Colonic mucosa (tissue), 4 donors: ENCODE measurements around the gene ELMO1. TPM values are rescaled to one million over a fixed set of nuclear protein-coding genes. Genes with fewer than 3 reads are reported as not detected.

Experiments
- DNase-seq: peaks from one replicate; pipeline ENCODE4 v3.0.0-alpha.2; 2020
- H3K27ac ChIP-seq: fragments of 200-600 bp; one replicate; pipeline ENCODE4 v1.8.0; 2021
- H3K27me3 ChIP-seq: fragments of 200-600 bp; one replicate; pipeline ENCODE4 v1.8.0; 2021
- H3K36me3 ChIP-seq: fragments of 200-600 bp; one replicate; pipeline ENCODE4 v1.8.0; 2021
- H3K4me1 ChIP-seq: fragments of 200-600 bp; one replicate; pipeline ENCODE4 v1.8.0; 2021; ENCODE audit warnings: mild to moderate bottlenecking
- H3K4me3 ChIP-seq: fragments of 200-600 bp; one replicate; pipeline ENCODE4 v1.8.0; 2021
- H3K9ac ChIP-seq, 2 donors: one replicate each; pipeline ENCODE4 v1.7.0; 2013; ENCODE audit warnings: control low read depth in 2 of 2, low read depth in 2 of 2, low read length in 2 of 2
- H3K9me3 ChIP-seq: fragments of 200-600 bp; one replicate; pipeline ENCODE4 v1.8.0; 2021
- intact Hi-C: fragments of 100-400 bp; cut with DNase I; formaldehyde crosslinking; loops from one replicate; pipeline ENCODE4 v1.14.1; 2022
- total RNA-seq, 2 donors: library from RNA; stranded (reverse); fragmentation: NEBNext Ultra II Directional in 1 of 2; extraction: Animal tissue kit (Norgen Biotek cat#: 25700) in 1 of 2; gene quantifications; one replicate each; pipeline ENCODE4 v1.2.1, GENCODE V29; 2021
- TF ChIP-seq, protein P1 (sequence below): fragments of 200-600 bp; IDR thresholded peaks from one replicate; pipeline ENCODE4 v1.8.0; 2022; ENCODE audit warnings: antibody characterized with exemption, mild to moderate bottlenecking
- donor health status: healthy.
- donor health status: DM: no; HTN: no; CAD: no.
- donor health status: DM: no; HTN: no; CAD: no.

Gene ELMO1
- total RNA-seq, 2 donors from 2014 or later, result 4.2 to 4.7 TPM

DNA sequence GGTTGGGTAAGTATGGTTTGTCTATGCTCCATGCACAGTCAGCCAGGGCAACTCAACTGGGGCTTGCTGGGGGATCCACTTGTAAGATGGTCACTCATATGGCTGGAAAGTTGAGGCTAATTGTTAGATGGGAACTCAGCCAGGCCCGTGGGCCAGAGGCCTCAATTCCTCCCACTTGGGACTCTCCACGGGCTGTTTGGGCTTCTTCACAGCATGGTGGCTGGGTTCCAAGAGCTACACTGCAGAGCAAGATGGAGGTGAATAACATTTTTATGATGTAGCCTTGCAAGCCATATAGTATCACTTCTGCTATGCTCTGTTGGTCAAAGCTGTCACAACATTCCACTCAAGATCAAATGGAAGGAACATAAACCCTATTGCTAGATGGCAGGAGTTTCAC lies 39.2 kb downstream of the ELMO1 start:
- intact Hi-C loops, result no loop called here

DNA sequence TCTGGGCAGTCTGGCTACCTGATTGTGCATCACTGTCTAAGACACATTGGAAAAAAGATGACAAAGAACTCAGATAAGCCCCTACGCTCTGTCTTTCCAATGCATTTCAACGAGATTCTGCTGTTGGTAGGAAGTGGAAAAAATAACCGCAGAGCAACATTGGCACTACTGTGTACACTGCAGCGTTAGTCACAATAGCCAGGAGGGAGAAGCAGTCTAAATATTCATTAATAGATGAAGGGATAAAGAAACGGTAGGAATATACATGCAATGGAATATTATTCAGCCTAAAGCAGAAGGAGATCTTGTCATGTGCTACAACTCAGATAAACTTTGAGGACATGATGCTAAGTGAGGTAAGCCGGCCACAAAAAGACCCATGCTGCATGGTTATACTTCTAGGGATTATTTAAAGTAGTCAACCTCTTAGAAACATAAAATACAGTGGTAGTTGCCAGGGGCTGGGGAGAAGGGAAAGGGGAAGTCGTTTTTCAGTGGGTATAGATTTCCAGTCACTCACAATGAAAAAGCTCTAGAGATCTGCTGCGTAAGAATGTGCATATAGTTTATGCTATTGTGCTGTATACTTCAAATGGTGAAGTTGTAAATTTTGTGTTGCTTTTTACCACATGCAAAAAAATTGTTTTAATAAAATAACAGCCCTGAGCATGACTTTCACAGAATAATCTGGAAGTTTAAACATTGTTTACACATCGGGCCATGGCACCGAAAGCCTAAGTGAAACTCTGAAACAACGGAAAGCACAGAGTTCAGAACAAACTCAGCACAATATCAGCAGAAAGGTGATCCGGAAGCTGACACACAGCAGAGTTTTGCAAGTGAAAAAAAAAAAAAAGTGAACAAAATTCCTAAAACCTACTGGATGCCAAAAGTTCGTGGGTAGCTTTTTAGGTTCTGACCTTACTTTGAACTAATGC lies 40.1 kb downstream of the ELMO1 start:
- no peaks in the 10 kb centered on the region for H3K36me3 ChIP-seq
- DNase-seq, result no peak
- no peak overlapping the region for H3K27ac ChIP-seq
- TF ChIP-seq, protein P1, sequence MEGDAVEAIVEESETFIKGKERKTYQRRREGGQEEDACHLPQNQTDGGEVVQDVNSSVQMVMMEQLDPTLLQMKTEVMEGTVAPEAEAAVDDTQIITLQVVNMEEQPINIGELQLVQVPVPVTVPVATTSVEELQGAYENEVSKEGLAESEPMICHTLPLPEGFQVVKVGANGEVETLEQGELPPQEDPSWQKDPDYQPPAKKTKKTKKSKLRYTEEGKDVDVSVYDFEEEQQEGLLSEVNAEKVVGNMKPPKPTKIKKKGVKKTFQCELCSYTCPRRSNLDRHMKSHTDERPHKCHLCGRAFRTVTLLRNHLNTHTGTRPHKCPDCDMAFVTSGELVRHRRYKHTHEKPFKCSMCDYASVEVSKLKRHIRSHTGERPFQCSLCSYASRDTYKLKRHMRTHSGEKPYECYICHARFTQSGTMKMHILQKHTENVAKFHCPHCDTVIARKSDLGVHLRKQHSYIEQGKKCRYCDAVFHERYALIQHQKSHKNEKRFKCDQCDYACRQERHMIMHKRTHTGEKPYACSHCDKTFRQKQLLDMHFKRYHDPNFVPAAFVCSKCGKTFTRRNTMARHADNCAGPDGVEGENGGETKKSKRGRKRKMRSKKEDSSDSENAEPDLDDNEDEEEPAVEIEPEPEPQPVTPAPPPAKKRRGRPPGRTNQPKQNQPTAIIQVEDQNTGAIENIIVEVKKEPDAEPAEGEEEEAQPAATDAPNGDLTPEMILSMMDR, result no peak
- no peaks in the 10 kb centered on the region for H3K9me3 ChIP-seq
- no peaks in the 10 kb centered on the region for H3K4me1 ChIP-seq
- no peaks in the 10 kb centered on the region for H3K27me3 ChIP-seq
- intact Hi-C loops, result no loop called here
- no peak overlapping the region for H3K9ac ChIP-seq
- H3K4me3 ChIP-seq, result no peak overlapping the region

More for the DNA sequence above, 39.2 kb downstream of the ELMO1 start:
- TF ChIP-seq, protein P1, result no peak
- Histone ChIP-seq H3K27me3 (no peaks in the 10 kb centered on the region), H3K36me3 (no peaks in the 10 kb centered on the region), H3K9ac (no peak overlapping the region), H3K27ac (no peak overlapping the region), H3K9me3 (no peaks in the 10 kb centered on the region), H3K4me1 (no peaks in the 10 kb centered on the region), H3K4me3 (no peak overlapping the region)
- no peak for DNase-seq

DNA sequence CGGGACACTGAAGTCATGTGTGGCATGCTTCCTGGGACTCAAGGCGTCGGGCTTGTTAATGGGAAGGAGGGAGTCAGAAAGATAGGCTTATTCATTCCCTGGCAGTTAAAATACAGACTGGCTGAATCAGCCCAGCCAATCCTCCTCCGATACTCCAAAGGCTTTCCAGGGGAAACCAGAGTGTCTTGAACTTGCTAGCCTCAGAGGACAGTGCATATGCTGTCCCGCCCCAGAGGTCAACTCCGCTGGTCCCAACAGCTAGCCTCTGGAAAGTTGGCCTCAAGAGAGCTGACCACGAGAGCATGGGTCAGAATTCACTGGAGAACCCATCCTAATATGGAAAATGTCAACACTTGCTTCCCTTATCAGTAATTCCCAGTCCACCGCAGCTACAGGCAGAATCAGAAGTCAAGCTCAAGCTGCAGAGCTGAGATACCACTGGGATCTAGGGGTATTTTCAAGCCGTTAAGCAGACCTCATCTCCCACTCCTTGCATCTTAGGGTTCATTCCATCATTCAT lies 43.0 kb downstream of the ELMO1 start:
- DNase-seq, result no peak
- H3K4me3 ChIP-seq, result no peak overlapping the region
- H3K27ac ChIP-seq, result no peak overlapping the region

DNA sequence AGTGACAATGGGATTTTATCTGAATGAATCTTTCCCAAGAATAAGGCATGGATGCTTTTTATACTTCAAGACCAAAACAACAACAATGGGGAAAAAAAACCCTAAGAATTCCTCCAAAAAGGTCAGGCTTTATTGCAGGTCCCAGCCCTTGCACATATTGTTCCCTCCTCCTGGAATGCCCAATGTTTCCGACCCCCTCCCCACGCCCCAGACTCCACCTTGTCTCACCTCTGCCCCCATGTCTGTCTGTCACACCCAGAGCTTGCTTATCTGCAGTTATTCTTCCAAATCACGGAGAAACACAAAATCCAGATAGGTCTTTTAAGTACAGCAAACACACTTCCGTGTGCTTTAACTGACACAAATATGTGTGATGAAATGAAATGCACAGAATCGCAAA lies 43.5 kb downstream of the ELMO1 start:
- H3K27me3 ChIP-seq, result no peaks in the 10 kb centered on the region
- no peaks in the 10 kb centered on the region for H3K9me3 ChIP-seq
- intact Hi-C loops, result no loop called here
- H3K4me3 ChIP-seq, result no peak overlapping the region
- H3K9ac ChIP-seq, result no peak overlapping the region
- H3K4me1 ChIP-seq, result no peaks in the 10 kb centered on the region
- DNase-seq, result no peak
- no peaks in the 10 kb centered on the region for H3K36me3 ChIP-seq
- TF ChIP-seq, protein P1, result no peak
- no peak overlapping the region for H3K27ac ChIP-seq

More for the DNA sequence above, 43.0 kb downstream of the ELMO1 start:
- Histone ChIP-seq H3K4me1 (no peaks in the 10 kb centered on the region), H3K27me3 (no peaks in the 10 kb centered on the region), H3K36me3 (no peaks in the 10 kb centered on the region), H3K9me3 (no peaks in the 10 kb centered on the region), H3K9ac (no peak overlapping the region)
- TF ChIP-seq, protein P1, result no peak
- intact Hi-C loops, result no loop called here

- no peaks in the 10 kb centered on the region for H3K36me3 ChIP-seq
- intact Hi-C loops, result no loop called here
- no peak overlapping the region for H3K9ac ChIP-seq
- no peaks in the 10 kb centered on the region for H3K27me3 ChIP-seq
- TF ChIP-seq, protein P1, result no peak
- H3K9me3 ChIP-seq, result no peaks in the 10 kb centered on the region
- no peak overlapping the region for H3K4me3 ChIP-seq
- H3K4me1 ChIP-seq, result no peaks in the 10 kb centered on the region
- DNase-seq, result no peak
- H3K27ac ChIP-seq, result no peak overlapping the region
These were observed 48.7 kb downstream of the ELMO1 start for GRCh38 chr7:37399876-37400421.
